ENCODE measurements around the gene MAP2K6.

Gene MAP2K6

DNA sequence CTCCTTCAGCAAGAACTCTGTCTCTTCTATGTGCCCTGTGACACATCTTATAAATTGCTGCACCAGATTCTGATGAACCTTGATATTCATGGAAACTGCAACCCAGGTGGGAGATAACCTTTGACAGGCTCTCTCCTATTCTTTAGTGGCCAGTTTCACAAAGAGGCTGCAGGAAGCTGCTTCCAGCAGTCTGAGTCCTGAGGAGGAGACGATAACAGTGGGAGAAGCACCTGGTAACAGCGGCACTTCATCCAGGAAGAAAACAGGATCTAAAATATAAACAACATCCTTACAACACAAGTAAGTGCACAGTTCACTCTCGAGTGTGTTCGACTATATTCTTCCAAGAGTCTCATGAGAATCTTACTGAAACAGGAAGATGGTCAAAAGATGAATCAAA is 180.1 kb downstream of the MAP2K6 start:
- no peak for TF ChIP-seq EZH2 (IDR thresholded peaks at IDR 0.05; ENCODE audit: borderline replicate concordance, low read depth, low read length, severe bottlenecking)
- TF ChIP-seq, protein P1, sequence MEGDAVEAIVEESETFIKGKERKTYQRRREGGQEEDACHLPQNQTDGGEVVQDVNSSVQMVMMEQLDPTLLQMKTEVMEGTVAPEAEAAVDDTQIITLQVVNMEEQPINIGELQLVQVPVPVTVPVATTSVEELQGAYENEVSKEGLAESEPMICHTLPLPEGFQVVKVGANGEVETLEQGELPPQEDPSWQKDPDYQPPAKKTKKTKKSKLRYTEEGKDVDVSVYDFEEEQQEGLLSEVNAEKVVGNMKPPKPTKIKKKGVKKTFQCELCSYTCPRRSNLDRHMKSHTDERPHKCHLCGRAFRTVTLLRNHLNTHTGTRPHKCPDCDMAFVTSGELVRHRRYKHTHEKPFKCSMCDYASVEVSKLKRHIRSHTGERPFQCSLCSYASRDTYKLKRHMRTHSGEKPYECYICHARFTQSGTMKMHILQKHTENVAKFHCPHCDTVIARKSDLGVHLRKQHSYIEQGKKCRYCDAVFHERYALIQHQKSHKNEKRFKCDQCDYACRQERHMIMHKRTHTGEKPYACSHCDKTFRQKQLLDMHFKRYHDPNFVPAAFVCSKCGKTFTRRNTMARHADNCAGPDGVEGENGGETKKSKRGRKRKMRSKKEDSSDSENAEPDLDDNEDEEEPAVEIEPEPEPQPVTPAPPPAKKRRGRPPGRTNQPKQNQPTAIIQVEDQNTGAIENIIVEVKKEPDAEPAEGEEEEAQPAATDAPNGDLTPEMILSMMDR (IDR thresholded peaks at IDR 0.05; ENCODE audit: borderline replicate concordance, extremely low read depth, low read length, poor library complexity, severe bottlenecking), result no peak
- H4K20me1 ChIP-seq (ENCODE audit: insufficient read depth, low read length), result no peaks in the 10 kb centered on the region
- H3K36me3 ChIP-seq (ENCODE audit: insufficient read depth, low read length), result no peaks in the 10 kb centered on the region
- no peaks in the 10 kb centered on the region for H3K9me3 ChIP-seq (ENCODE audit: insufficient read depth, low read length, severe bottlenecking)
- ATAC-seq (ENCODE audit: insufficient read depth, low read depth) (no peak), DNase-seq (no peak)
- H3K4me2 ChIP-seq (ENCODE audit: insufficient read depth, low read length), result no peak overlapping the region
- H3K27ac ChIP-seq (ENCODE audit: low read length), result no peak overlapping the region
- H3K79me2 ChIP-seq (ENCODE audit: insufficient read depth, low read length), result no peaks in the 10 kb centered on the region
- no peaks in the 10 kb centered on the region for H3K4me1 ChIP-seq (ENCODE audit: insufficient read depth, low read length)
- H3K9ac ChIP-seq (ENCODE audit: low read depth, low read length), result no peak overlapping the region
- peaks cover 4% of the 10 kb centered on the region for H3K27me3 ChIP-seq (ENCODE audit: insufficient read depth, low read length, poor library complexity)
- no peak overlapping the region for H3K4me3 ChIP-seq (ENCODE audit: low read depth in 1 of 2, low read length in 2 of 2)
- H2AFZ ChIP-seq (ENCODE audit: low read depth, low read length), result no peak overlapping the region

DNA sequence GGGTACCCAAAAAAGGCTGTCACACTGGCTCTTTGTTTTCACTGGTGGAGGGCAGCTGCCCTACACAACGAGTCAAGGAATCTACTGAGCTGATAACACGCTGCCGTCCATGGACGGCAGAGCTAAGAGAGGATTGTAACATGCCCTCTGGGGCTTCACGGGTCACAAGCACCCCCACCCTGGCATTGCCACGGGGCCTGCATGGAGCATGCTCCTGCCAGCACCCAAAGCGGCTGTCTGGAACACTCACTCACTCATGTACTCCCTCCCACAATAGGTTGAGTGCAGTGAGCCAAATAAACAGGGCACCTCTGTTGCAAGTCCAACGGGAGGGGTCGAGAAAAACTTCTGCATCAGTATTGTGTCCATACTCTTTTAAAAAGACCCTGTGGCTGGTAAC is 181.6 kb downstream of the MAP2K6 start:
- H3K4me3 ChIP-seq (ENCODE audit: low read depth in 1 of 2, low read length in 2 of 2), result no peak overlapping the region

DNA sequence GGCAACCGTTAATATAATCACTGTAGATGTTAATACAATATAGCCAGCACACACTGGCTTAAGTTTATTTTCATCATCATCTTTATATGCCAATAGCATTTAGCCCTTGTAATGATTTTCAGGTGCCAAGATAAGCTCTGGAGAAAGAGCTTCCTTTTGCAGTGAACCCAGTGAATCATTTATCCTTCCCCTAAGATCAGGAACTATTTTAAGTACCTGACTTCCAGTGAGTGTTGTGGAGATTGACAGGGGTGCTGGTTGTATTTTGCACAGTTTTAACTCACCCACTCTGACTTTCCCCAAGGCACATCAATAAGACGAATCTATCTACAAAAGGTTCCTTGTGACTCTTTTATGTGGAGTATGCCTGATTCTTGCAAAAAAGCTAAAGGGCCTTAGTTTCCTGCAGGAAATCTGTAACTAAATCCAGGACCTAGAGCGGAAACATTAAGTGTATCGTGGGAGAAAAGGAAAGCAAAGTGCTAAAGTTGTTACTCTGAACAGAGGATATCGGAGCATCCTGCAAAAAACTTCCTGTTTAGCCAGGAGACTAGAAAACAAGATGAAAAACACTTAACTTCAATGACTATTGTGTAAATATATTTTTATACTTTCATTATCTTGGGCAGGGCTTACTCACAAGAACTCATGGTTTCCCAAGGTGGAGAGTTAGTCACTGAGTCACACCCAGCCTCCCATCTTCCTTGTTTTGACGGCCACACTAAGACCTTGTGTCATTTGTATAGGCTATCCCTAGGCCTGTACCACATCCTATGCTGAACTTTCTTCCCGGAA is 183.6 kb downstream of the MAP2K6 start:
- Histone ChIP-seq H3K4me2 (ENCODE audit: insufficient read depth, low read length) (no peak overlapping the region), H4K20me1 (ENCODE audit: insufficient read depth, low read length) (no peaks in the 10 kb centered on the region)
- no peak for DNase-seq

More for the DNA sequence above, 181.6 kb downstream of the MAP2K6 start:
- Histone ChIP-seq H3K79me2 (ENCODE audit: insufficient read depth, low read length) (no peaks in the 10 kb centered on the region), H3K36me3 (ENCODE audit: insufficient read depth, low read length) (no peaks in the 10 kb centered on the region), H2AFZ (ENCODE audit: low read depth, low read length) (no peak overlapping the region), H3K27ac (ENCODE audit: low read length) (no peak overlapping the region), H3K9ac (ENCODE audit: low read depth, low read length) (no peak overlapping the region), H3K4me1 (ENCODE audit: insufficient read depth, low read length) (no peaks in the 10 kb centered on the region), H3K27me3 (ENCODE audit: insufficient read depth, low read length, poor library complexity) (peaks cover 4% of the 10 kb centered on the region), H4K20me1 (ENCODE audit: insufficient read depth, low read length) (no peaks in the 10 kb centered on the region), H3K9me3 (ENCODE audit: insufficient read depth, low read length, severe bottlenecking) (no peaks in the 10 kb centered on the region), H3K4me2 (ENCODE audit: insufficient read depth, low read length) (no peak overlapping the region)
- no peak for TF ChIP-seq EZH2 (IDR thresholded peaks at IDR 0.05; ENCODE audit: borderline replicate concordance, low read depth, low read length, severe bottlenecking)
- TF ChIP-seq, protein P1 (IDR thresholded peaks at IDR 0.05; ENCODE audit: borderline replicate concordance, extremely low read depth, low read length, poor library complexity, severe bottlenecking), result no peak
- ATAC-seq (ENCODE audit: insufficient read depth, low read depth) (no peak), DNase-seq (no peak)

More for the DNA sequence above, 183.6 kb downstream of the MAP2K6 start:
- Histone ChIP-seq H3K9me3 (ENCODE audit: insufficient read depth, low read length, severe bottlenecking) (no peaks in the 10 kb centered on the region), H3K4me1 (ENCODE audit: insufficient read depth, low read length) (peaks cover 7% of the 10 kb centered on the region), H2AFZ (ENCODE audit: low read depth, low read length) (no peak overlapping the region), H3K4me3 (ENCODE audit: low read depth in 1 of 2, low read length in 2 of 2) (no peak overlapping the region), H3K9ac (ENCODE audit: low read depth, low read length) (no peak overlapping the region), H3K36me3 (ENCODE audit: insufficient read depth, low read length) (no peaks in the 10 kb centered on the region), H3K27me3 (ENCODE audit: insufficient read depth, low read length, poor library complexity) (peaks cover 4% of the 10 kb centered on the region), H3K79me2 (ENCODE audit: insufficient read depth, low read length) (no peaks in the 10 kb centered on the region), H3K27ac (ENCODE audit: low read length) (no peak overlapping the region)
- ATAC-seq (ENCODE audit: insufficient read depth, low read depth), result no peak
- TF ChIP-seq, protein P1 (IDR thresholded peaks at IDR 0.05; ENCODE audit: borderline replicate concordance, extremely low read depth, low read length, poor library complexity, severe bottlenecking), result no peak
- TF ChIP-seq EZH2 (IDR thresholded peaks at IDR 0.05; ENCODE audit: borderline replicate concordance, low read depth, low read length, severe bottlenecking), result no peak
